GM23338 (cell line): ENCODE results near the gene SPON2. TPM values are rescaled to one million over a fixed set of nuclear protein-coding genes. Genes with fewer than 3 reads are reported as not detected.

ENCODE experiments used
- ATAC-seq: fragments of 200-7000 bp; cut with Tn5 transposase; 3 replicates; pipeline ENCODE4 v1.9.1; 2020
- DNase-seq: peaks from one replicate; pipeline ENCODE4 v3.0.0-alpha.2; 2015; ENCODE audit warnings: low spot score
- H2AFZ ChIP-seq: fragments of 200-600 bp; sonication (generic); 2 replicates; pipeline ENCODE4 v1.8.0; 2016; ENCODE audit warnings: antibody characterized with exemption, mild to moderate bottlenecking, moderate library complexity
- H3F3A ChIP-seq: fragments of 200-600 bp; sonication (generic); replicated peaks from 2 replicates; pipeline ENCODE4 v1.8.0; 2017; ENCODE audit warnings: antibody characterized with exemption, mixed run types, low read depth
- H3K27ac ChIP-seq: fragments of 200-600 bp; sonication (generic); 2 replicates; pipeline ENCODE4 v1.6.1; 2016; ENCODE audit warnings: low read depth
- H3K27me3 ChIP-seq: fragments of 200-600 bp; sonication (generic); 2 replicates; pipeline ENCODE4 v1.8.0; 2016; ENCODE audit warnings: mild to moderate bottlenecking, mixed run types, moderate library complexity; ENCODE audit not compliant: insufficient read depth
- H3K36me3 ChIP-seq: fragments of 200-600 bp; sonication (generic); 2 replicates; pipeline ENCODE4 v1.8.0; 2016; ENCODE audit warnings: mild to moderate bottlenecking; ENCODE audit not compliant: insufficient read depth
- H3K4me1 ChIP-seq: fragments of 200-600 bp; sonication (generic); 2 replicates; pipeline ENCODE4 v1.8.0; 2016; ENCODE audit warnings: mild to moderate bottlenecking, moderate library complexity; ENCODE audit not compliant: insufficient read depth
- H3K4me2 ChIP-seq: fragments of 200-600 bp; sonication (generic); 2 replicates; pipeline ENCODE4 v1.7.1; 2017; ENCODE audit warnings: mixed run types
- H3K4me3 ChIP-seq: fragments of 200-600 bp; sonication (generic); 2 replicates; pipeline ENCODE4 v1.6.1; 2016; ENCODE audit warnings: mixed run types
- H3K79me2 ChIP-seq: fragments of 200-600 bp; sonication (generic); replicated peaks from 2 replicates; pipeline ENCODE4 v1.8.0; 2017; ENCODE audit warnings: mild to moderate bottlenecking; ENCODE audit not compliant: insufficient read depth
- H3K9me2 ChIP-seq: fragments of 200-600 bp; sonication (generic); 2 replicates; pipeline ENCODE4 v1.8.0; 2017; ENCODE audit not compliant: insufficient read depth
- H4K20me1 ChIP-seq: fragments of 200-600 bp; sonication (generic); replicated peaks from 2 replicates; pipeline ENCODE4 v1.8.0; 2017; ENCODE audit warnings: mild to moderate bottlenecking; ENCODE audit not compliant: insufficient read depth
- H3K27ac Mint-ChIP-seq: 2 replicates; pipeline ENCODE4 v1.8.0; 2020; ENCODE audit warnings: inconsistent platforms, mild to moderate bottlenecking, moderate library complexity, mixed read lengths
- H3K27me3 Mint-ChIP-seq: 3 replicates; pipeline ENCODE4 v1.8.0; 2022; ENCODE audit warnings: low read depth, mild to moderate bottlenecking, moderate library complexity, mixed read lengths, inconsistent platforms; ENCODE audit not compliant: insufficient read depth, poor library complexity
- H3K36me3 Mint-ChIP-seq: 3 replicates; pipeline ENCODE4 v1.8.0; 2021; ENCODE audit warnings: low read depth, mild to moderate bottlenecking, inconsistent platforms, moderate library complexity, mixed read lengths
- H3K4me1 Mint-ChIP-seq: 3 replicates; pipeline ENCODE4 v1.8.0; 2020; ENCODE audit warnings: mild to moderate bottlenecking, inconsistent platforms, mixed read lengths
- H3K4me3 Mint-ChIP-seq: 3 replicates; pipeline ENCODE4 v1.8.0; 2021; ENCODE audit warnings: moderate library complexity, mild to moderate bottlenecking, inconsistent platforms, mixed read lengths
- H3K9me3 Mint-ChIP-seq: 3 replicates; pipeline ENCODE4 v1.8.0; 2020; ENCODE audit warnings: moderate library complexity, mild to moderate bottlenecking, inconsistent platforms, mixed read lengths
- CREB1 ChIP-seq: fragments of 250-450 bp; sonication (Bioruptor Pico); IDR thresholded peaks from 2 replicates; pipeline ENCODE4 v1.5.0; 2020; ENCODE audit warnings: low read depth, mild to moderate bottlenecking, moderate library complexity
- EZH2 ChIP-seq: fragments of 200-600 bp; sonication (generic); IDR thresholded peaks from one replicate; pipeline ENCODE4 v1.8.0; 2017; ENCODE audit warnings: antibody characterized with exemption, mild to moderate bottlenecking, low read depth; ENCODE audit not compliant: unreplicated experiment
- EZH2phosphoT487 ChIP-seq: fragments of 200-600 bp; sonication (generic); IDR thresholded peaks from one replicate; pipeline ENCODE4 v1.8.1; 2018; ENCODE audit warnings: antibody characterized with exemption; ENCODE audit not compliant: unreplicated experiment
- JUNB ChIP-seq: IDR thresholded peaks from one replicate; pipeline ENCODE4 v1.6.1; 2016; ENCODE audit warnings: antibody characterized with exemption; ENCODE audit not compliant: unreplicated experiment
- NANOG ChIP-seq: IDR thresholded peaks from 2 replicates; pipeline ENCODE4 v1.6.1; 2016; ENCODE audit warnings: antibody characterized with exemption, borderline replicate concordance
- POLR2AphosphoS5 ChIP-seq: IDR thresholded peaks from 2 replicates; pipeline ENCODE4 v1.6.1; 2016; ENCODE audit warnings: antibody characterized with exemption, low read depth
- STAT1 ChIP-seq: IDR thresholded peaks from one replicate; pipeline ENCODE4 v1.6.1; 2016; ENCODE audit warnings: antibody characterized with exemption; ENCODE audit not compliant: unreplicated experiment
- ZNF114 ChIP-seq: fragments of 250-450 bp; sonication (Bioruptor Pico); IDR thresholded peaks from 2 replicates; pipeline ENCODE4 v1.5.0; 2020; ENCODE audit warnings: mild to moderate bottlenecking, moderate library complexity
- ZNF331 ChIP-seq: fragments of 250-450 bp; sonication (Bioruptor Pico); IDR thresholded peaks from 2 replicates; pipeline ENCODE4 v1.5.0; 2020; ENCODE audit warnings: low read depth, mild to moderate bottlenecking, moderate library complexity
- polyA plus RNA-seq: library from polyadenylated mRNA; unstranded; fragments of >200 nt; fragmentation: Nextera tagmentation; extraction: Ambion mirVana; gene quantifications from 2 replicates; pipeline ENCODE4 v1.2.1, GENCODE V29; 2016
- total RNA-seq: library from RNA; depleted of rRNA; stranded (reverse); fragments of >200 nt; shearing (Covaris generic); gene quantifications from 2 replicates; pipeline ENCODE4 v1.2.3, GENCODE V29; 2014
- TF ChIP-seq, protein P1 (sequence below): fragments of 250-450 bp; sonication (Bioruptor Pico); IDR thresholded peaks from 2 replicates; pipeline ENCODE4 v1.5.0; 2020; ENCODE audit warnings: mild to moderate bottlenecking, moderate library complexity
- TF ChIP-seq, protein P2 (sequence below): IDR thresholded peaks from one replicate; pipeline ENCODE4 v1.6.1; 2018; ENCODE audit warnings: antibody characterized with exemption; ENCODE audit not compliant: unreplicated experiment
- TF ChIP-seq, protein P3 (sequence below): IDR thresholded peaks from 2 replicates; pipeline ENCODE4 v1.6.1; 2016; ENCODE audit warnings: antibody characterized with exemption
- TF ChIP-seq, protein P4 (sequence below), 2 experiments: fragments of 200-600 bp in 1 of 2; sonication (generic) in 1 of 2; conservative IDR thresholded peaks; 2 replicates each; pipeline versions ENCODE4 v1.5.1 to v1.6.1; 2016 to 2017; ENCODE audit warnings: antibody characterized with exemption in 2 of 2, low read depth in 2 of 2, mild to moderate bottlenecking in 2 of 2, moderate library complexity in 1 of 2

The SPON2 gene
- total and polyA plus RNA-seq, 2 experiments from 2014 or later, result 2.1 to 2.4 TPM

- Histone ChIP-seq H3K27ac (no peak overlapping the region), H3K4me2 (no peak overlapping the region), H3K4me3 (no peak overlapping the region), H3K27me3 (peaks cover 15% of the 10 kb centered on the region), H3K9me2 (0 out of 2 replicates have a peak, but pooled peaks cover 2% of the 10 kb centered on the region), H4K20me1 (no peaks in the 10 kb centered on the region), H3K36me3 (no peaks in the 10 kb centered on the region), H3K4me1 (no peaks in the 10 kb centered on the region), H3F3A (no peaks in the 10 kb centered on the region), H3K79me2 (no peaks in the 10 kb centered on the region), H2AFZ (no peak overlapping the region)
- Mint-ChIP-seq H3K27ac (no peak overlapping the region), H3K27me3 (peaks cover 27% of the 10 kb centered on the region), H3K4me1 (peaks cover 5% of the 10 kb centered on the region; the same call in 2 of the 3 replicates), H3K9me3 (peaks cover 3% of the 10 kb centered on the region), H3K4me3 (no peak overlapping the region), H3K36me3 (0 out of 3 replicates have a peak, but pooled peaks cover 3% of the 10 kb centered on the region)
- DNase-seq, result no peak
- no peak for ATAC-seq
- TF ChIP-seq STAT1 (no peak), EZH2phosphoT487 (no peak), ZNF114 (no peak), JUNB (no peak), CREB1 (CRISPR knock-in tag) (no peak), ZNF331 (CRISPR knock-in tag) (no peak), EZH2 (no peak), POLR2AphosphoS5 (no peak), NANOG (no peak)
- TF ChIP-seq, protein P1, sequence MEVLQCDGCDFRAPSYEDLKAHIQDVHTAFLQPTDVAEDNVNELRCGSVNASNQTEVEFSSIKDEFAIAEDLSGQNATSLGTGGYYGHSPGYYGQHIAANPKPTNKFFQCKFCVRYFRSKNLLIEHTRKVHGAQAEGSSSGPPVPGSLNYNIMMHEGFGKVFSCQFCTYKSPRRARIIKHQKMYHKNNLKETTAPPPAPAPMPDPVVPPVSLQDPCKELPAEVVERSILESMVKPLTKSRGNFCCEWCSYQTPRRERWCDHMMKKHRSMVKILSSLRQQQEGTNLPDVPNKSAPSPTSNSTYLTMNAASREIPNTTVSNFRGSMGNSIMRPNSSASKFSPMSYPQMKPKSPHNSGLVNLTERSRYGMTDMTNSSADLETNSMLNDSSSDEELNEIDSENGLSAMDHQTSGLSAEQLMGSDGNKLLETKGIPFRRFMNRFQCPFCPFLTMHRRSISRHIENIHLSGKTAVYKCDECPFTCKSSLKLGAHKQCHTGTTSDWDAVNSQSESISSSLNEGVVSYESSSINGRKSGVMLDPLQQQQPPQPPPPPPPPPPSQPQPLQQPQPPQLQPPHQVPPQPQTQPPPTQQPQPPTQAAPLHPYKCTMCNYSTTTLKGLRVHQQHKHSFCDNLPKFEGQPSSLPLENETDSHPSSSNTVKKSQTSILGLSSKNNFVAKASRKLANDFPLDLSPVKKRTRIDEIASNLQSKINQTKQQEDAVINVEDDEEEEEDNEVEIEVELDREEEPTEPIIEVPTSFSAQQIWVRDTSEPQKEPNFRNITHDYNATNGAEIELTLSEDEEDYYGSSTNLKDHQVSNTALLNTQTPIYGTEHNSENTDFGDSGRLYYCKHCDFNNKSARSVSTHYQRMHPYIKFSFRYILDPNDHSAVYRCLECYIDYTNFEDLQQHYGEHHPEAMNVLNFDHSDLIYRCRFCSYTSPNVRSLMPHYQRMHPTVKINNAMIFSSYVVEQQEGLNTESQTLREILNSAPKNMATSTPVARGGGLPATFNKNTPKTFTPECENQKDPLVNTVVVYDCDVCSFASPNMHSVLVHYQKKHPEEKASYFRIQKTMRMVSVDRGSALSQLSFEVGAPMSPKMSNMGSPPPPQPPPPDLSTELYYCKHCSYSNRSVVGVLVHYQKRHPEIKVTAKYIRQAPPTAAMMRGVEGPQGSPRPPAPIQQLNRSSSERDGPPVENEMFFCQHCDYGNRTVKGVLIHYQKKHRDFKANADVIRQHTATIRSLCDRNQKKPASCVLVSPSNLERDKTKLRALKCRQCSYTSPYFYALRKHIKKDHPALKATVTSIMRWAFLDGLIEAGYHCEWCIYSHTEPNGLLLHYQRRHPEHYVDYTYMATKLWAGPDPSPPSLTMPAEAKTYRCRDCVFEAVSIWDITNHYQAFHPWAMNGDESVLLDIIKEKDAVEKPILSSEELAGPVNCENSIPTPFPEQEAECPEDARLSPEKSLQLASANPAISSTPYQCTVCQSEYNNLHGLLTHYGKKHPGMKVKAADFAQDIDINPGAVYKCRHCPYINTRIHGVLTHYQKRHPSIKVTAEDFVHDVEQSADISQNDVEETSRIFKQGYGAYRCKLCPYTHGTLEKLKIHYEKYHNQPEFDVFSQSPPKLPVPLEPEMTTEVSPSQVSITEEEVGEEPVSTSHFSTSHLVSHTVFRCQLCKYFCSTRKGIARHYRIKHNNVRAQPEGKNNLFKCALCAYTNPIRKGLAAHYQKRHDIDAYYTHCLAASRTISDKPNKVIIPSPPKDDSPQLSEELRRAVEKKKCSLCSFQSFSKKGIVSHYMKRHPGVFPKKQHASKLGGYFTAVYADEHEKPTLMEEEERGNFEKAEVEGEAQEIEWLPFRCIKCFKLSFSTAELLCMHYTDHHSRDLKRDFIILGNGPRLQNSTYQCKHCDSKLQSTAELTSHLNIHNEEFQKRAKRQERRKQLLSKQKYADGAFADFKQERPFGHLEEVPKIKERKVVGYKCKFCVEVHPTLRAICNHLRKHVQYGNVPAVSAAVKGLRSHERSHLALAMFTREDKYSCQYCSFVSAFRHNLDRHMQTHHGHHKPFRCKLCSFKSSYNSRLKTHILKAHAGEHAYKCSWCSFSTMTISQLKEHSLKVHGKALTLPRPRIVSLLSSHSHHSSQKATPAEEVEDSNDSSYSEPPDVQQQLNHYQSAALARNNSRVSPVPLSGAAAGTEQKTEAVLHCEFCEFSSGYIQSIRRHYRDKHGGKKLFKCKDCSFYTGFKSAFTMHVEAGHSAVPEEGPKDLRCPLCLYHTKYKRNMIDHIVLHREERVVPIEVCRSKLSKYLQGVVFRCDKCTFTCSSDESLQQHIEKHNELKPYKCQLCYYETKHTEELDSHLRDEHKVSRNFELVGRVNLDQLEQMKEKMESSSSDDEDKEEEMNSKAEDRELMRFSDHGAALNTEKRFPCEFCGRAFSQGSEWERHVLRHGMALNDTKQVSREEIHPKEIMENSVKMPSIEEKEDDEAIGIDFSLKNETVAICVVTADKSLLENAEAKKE (CRISPR knock-in tag), result no peak
- TF ChIP-seq, protein P2, sequence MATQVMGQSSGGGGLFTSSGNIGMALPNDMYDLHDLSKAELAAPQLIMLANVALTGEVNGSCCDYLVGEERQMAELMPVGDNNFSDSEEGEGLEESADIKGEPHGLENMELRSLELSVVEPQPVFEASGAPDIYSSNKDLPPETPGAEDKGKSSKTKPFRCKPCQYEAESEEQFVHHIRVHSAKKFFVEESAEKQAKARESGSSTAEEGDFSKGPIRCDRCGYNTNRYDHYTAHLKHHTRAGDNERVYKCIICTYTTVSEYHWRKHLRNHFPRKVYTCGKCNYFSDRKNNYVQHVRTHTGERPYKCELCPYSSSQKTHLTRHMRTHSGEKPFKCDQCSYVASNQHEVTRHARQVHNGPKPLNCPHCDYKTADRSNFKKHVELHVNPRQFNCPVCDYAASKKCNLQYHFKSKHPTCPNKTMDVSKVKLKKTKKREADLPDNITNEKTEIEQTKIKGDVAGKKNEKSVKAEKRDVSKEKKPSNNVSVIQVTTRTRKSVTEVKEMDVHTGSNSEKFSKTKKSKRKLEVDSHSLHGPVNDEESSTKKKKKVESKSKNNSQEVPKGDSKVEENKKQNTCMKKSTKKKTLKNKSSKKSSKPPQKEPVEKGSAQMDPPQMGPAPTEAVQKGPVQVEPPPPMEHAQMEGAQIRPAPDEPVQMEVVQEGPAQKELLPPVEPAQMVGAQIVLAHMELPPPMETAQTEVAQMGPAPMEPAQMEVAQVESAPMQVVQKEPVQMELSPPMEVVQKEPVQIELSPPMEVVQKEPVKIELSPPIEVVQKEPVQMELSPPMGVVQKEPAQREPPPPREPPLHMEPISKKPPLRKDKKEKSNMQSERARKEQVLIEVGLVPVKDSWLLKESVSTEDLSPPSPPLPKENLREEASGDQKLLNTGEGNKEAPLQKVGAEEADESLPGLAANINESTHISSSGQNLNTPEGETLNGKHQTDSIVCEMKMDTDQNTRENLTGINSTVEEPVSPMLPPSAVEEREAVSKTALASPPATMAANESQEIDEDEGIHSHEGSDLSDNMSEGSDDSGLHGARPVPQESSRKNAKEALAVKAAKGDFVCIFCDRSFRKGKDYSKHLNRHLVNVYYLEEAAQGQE, result no peak
- TF ChIP-seq, protein P3, sequence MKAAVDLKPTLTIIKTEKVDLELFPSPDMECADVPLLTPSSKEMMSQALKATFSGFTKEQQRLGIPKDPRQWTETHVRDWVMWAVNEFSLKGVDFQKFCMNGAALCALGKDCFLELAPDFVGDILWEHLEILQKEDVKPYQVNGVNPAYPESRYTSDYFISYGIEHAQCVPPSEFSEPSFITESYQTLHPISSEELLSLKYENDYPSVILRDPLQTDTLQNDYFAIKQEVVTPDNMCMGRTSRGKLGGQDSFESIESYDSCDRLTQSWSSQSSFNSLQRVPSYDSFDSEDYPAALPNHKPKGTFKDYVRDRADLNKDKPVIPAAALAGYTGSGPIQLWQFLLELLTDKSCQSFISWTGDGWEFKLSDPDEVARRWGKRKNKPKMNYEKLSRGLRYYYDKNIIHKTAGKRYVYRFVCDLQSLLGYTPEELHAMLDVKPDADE, result no peak
- TF ChIP-seq, protein P4, sequence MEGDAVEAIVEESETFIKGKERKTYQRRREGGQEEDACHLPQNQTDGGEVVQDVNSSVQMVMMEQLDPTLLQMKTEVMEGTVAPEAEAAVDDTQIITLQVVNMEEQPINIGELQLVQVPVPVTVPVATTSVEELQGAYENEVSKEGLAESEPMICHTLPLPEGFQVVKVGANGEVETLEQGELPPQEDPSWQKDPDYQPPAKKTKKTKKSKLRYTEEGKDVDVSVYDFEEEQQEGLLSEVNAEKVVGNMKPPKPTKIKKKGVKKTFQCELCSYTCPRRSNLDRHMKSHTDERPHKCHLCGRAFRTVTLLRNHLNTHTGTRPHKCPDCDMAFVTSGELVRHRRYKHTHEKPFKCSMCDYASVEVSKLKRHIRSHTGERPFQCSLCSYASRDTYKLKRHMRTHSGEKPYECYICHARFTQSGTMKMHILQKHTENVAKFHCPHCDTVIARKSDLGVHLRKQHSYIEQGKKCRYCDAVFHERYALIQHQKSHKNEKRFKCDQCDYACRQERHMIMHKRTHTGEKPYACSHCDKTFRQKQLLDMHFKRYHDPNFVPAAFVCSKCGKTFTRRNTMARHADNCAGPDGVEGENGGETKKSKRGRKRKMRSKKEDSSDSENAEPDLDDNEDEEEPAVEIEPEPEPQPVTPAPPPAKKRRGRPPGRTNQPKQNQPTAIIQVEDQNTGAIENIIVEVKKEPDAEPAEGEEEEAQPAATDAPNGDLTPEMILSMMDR (conservative IDR thresholded peaks at IDR 0.05; ENCODE audit: low read depth in 2 of 2), result no peak
Observed at GRCh38 chr4:1164040-1164439, 8.3 kb downstream of the SPON2 start.
